Glutamatergic neuron (in vitro differentiated cells): ENCODE measurements around the gene RGS6. TPM values are rescaled to one million over a fixed set of nuclear protein-coding genes. Genes with fewer than 3 reads are reported as not detected.

Experiments used
- DNase-seq: peaks from one replicate; pipeline ENCODE4 v3.0.0; 2022
- H3K27ac Mint-ChIP-seq: one replicate; pipeline ENCODE4 v1.8.0; 2020; ENCODE audit warnings: mild to moderate bottlenecking, mixed read lengths, inconsistent platforms; ENCODE audit not compliant: unreplicated experiment
- H3K27me3 Mint-ChIP-seq: one replicate; pipeline ENCODE4 v1.8.0; 2020; ENCODE audit warnings: mild to moderate bottlenecking, moderate library complexity, mixed read lengths, inconsistent platforms; ENCODE audit not compliant: unreplicated experiment
- H3K36me3 Mint-ChIP-seq: one replicate; pipeline ENCODE4 v1.8.0; 2020; ENCODE audit warnings: mild to moderate bottlenecking, mixed read lengths, inconsistent platforms; ENCODE audit not compliant: unreplicated experiment
- H3K4me1 Mint-ChIP-seq: one replicate; pipeline ENCODE4 v1.8.0; 2020; ENCODE audit warnings: mild to moderate bottlenecking, low read depth, mixed read lengths, inconsistent platforms; ENCODE audit not compliant: unreplicated experiment
- H3K4me3 Mint-ChIP-seq: one replicate; pipeline ENCODE4 v1.8.0; 2020; ENCODE audit warnings: mild to moderate bottlenecking, mixed read lengths, inconsistent platforms; ENCODE audit not compliant: unreplicated experiment
- H3K9me3 Mint-ChIP-seq: one replicate; pipeline ENCODE4 v1.8.0; 2020; ENCODE audit warnings: mild to moderate bottlenecking, moderate library complexity, mixed read lengths, inconsistent platforms; ENCODE audit not compliant: unreplicated experiment
- CTCF ChIP-seq: fragments of 200-600 bp; sonication (generic); IDR thresholded peaks from one replicate; pipeline ENCODE4 v1.5.0; 2021; ENCODE audit not compliant: partially characterized antibody, unreplicated experiment
- total RNA-seq: library from RNA; stranded (reverse); fragmentation: NEBNext Ultra II Directional; extraction: Animal tissue kit (Norgen Biotek cat#: 25700); gene quantifications from one replicate; pipeline ENCODE4 v1.2.1, GENCODE V29; 2021; ENCODE audit not compliant: unreplicated experiment

The RGS6 gene
- total RNA-seq, 1 donor from 2014 or later: 1.2 TPM

GRCh38 chr14:72222046-72222445 is 289.8 kb downstream of the RGS6 start:
- Mint-ChIP-seq H3K27ac (no peak overlapping the region), H3K4me3 (no peak overlapping the region), H3K4me1 (no peaks in the 10 kb centered on the region), H3K36me3 (no peaks in the 10 kb centered on the region), H3K9me3 (peaks cover 1% of the 10 kb centered on the region), H3K27me3 (no peaks in the 10 kb centered on the region)
- DNase-seq: no peak
- TF ChIP-seq CTCF: no peak

GRCh38 chr14:72236629-72237028 is 304.4 kb downstream of the RGS6 start:
- Mint-ChIP-seq H3K4me3 (no peak overlapping the region), H3K27me3 (peaks cover 2% of the 10 kb centered on the region), H3K9me3 (no peaks in the 10 kb centered on the region), H3K36me3 (no peaks in the 10 kb centered on the region), H3K4me1 (no peaks in the 10 kb centered on the region), H3K27ac (no peak overlapping the region)
- no peak for DNase-seq
- TF ChIP-seq CTCF: no peak

- Mint-ChIP-seq H3K4me3 (no peak overlapping the region), H3K9me3 (no peaks in the 10 kb centered on the region), H3K36me3 (no peaks in the 10 kb centered on the region), H3K27me3 (no peaks in the 10 kb centered on the region), H3K4me1 (no peaks in the 10 kb centered on the region), H3K27ac (no peak overlapping the region)
- TF ChIP-seq CTCF: no peak
- no peak for DNase-seq
Observed at GRCh38 chr14:72237722-72238666, 305.8 kb downstream of the RGS6 start.

GRCh38 chr14:72243309-72244293 is 311.4 kb downstream of the RGS6 start:
- Mint-ChIP-seq H3K9me3 (peaks cover 2% of the 10 kb centered on the region), H3K4me1 (no peaks in the 10 kb centered on the region), H3K27ac (no peak overlapping the region), H3K4me3 (no peak overlapping the region), H3K36me3 (peaks cover 11% of the 10 kb centered on the region), H3K27me3 (peaks cover 5% of the 10 kb centered on the region)
- DNase-seq: no peak
- TF ChIP-seq CTCF: no peak
